Glutamatergic neuron (in vitro differentiated cells): ENCODE results near the gene PANK4. TPM values are rescaled to one million over a fixed set of nuclear protein-coding genes. Genes with fewer than 3 reads are reported as not detected.

ENCODE experiments used
- DNase-seq: peaks from one replicate; pipeline ENCODE4 v3.0.0; 2022
- H3K27ac Mint-ChIP-seq: one replicate; pipeline ENCODE4 v1.8.0; 2020; ENCODE audit warnings: mild to moderate bottlenecking, mixed read lengths, inconsistent platforms; ENCODE audit not compliant: unreplicated experiment
- H3K27me3 Mint-ChIP-seq: one replicate; pipeline ENCODE4 v1.8.0; 2020; ENCODE audit warnings: mild to moderate bottlenecking, moderate library complexity, mixed read lengths, inconsistent platforms; ENCODE audit not compliant: unreplicated experiment
- H3K36me3 Mint-ChIP-seq: one replicate; pipeline ENCODE4 v1.8.0; 2020; ENCODE audit warnings: mild to moderate bottlenecking, mixed read lengths, inconsistent platforms; ENCODE audit not compliant: unreplicated experiment
- H3K4me1 Mint-ChIP-seq: one replicate; pipeline ENCODE4 v1.8.0; 2020; ENCODE audit warnings: mild to moderate bottlenecking, low read depth, mixed read lengths, inconsistent platforms; ENCODE audit not compliant: unreplicated experiment
- H3K4me3 Mint-ChIP-seq: one replicate; pipeline ENCODE4 v1.8.0; 2020; ENCODE audit warnings: mild to moderate bottlenecking, mixed read lengths, inconsistent platforms; ENCODE audit not compliant: unreplicated experiment
- H3K9me3 Mint-ChIP-seq: one replicate; pipeline ENCODE4 v1.8.0; 2020; ENCODE audit warnings: mild to moderate bottlenecking, moderate library complexity, mixed read lengths, inconsistent platforms; ENCODE audit not compliant: unreplicated experiment
- total RNA-seq: library from RNA; stranded (reverse); fragmentation: NEBNext Ultra II Directional; extraction: Animal tissue kit (Norgen Biotek cat#: 25700); gene quantifications from one replicate; pipeline ENCODE4 v1.2.1, GENCODE V29; 2021; ENCODE audit not compliant: unreplicated experiment
- TF ChIP-seq, protein P1 (sequence below): fragments of 200-600 bp; sonication (generic); IDR thresholded peaks from one replicate; pipeline ENCODE4 v1.5.0; 2021; ENCODE audit not compliant: partially characterized antibody, unreplicated experiment

Gene PANK4
- total RNA-seq, 1 donor from 2014 or later = 58.5 TPM

DNA sequence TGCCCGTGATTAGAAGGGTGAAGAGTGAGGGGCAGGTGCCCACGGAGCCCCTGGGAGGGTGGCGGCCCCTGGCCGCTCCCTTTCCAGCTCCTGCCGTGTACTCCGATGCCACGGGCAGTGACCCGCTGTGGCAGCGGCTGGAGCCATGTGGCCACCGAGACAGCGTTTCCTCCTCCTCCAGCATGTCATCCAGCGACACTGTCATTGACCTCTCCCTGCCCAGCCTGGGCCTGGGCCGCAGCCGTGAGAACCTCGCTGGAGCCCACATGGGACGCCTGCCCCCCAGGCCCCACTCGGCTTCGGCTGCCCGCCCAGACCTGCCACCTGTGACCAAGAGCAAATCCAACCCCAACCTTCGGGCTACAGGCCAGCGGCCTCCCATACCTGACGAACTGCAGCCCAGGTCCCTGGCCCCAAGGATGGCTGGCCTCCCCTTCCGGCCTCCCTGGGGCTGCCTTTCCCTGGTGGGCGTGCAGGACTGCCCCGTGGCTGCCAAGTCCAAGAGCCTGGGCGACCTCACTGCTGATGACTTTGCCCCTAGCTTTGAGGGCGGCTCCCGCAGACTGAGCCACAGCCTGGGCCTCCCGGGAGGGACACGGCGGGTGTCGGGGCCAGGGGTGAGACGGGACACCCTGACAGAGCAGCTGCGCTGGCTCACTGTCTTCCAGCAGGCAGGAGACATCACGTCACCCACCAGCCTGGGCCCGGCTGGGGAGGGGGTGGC lies 22.0 kb downstream of the PANK4 start:
- Mint-ChIP-seq H3K4me1 (no peaks in the 10 kb centered on the region), H3K4me3 (no peak overlapping the region), H3K9me3 (peaks cover 2% of the 10 kb centered on the region), H3K27me3 (peaks cover 3% of the 10 kb centered on the region), H3K36me3 (no peaks in the 10 kb centered on the region), H3K27ac (no peak overlapping the region)
- no peak for DNase-seq
- TF ChIP-seq, protein P1, sequence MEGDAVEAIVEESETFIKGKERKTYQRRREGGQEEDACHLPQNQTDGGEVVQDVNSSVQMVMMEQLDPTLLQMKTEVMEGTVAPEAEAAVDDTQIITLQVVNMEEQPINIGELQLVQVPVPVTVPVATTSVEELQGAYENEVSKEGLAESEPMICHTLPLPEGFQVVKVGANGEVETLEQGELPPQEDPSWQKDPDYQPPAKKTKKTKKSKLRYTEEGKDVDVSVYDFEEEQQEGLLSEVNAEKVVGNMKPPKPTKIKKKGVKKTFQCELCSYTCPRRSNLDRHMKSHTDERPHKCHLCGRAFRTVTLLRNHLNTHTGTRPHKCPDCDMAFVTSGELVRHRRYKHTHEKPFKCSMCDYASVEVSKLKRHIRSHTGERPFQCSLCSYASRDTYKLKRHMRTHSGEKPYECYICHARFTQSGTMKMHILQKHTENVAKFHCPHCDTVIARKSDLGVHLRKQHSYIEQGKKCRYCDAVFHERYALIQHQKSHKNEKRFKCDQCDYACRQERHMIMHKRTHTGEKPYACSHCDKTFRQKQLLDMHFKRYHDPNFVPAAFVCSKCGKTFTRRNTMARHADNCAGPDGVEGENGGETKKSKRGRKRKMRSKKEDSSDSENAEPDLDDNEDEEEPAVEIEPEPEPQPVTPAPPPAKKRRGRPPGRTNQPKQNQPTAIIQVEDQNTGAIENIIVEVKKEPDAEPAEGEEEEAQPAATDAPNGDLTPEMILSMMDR = no peak

DNA sequence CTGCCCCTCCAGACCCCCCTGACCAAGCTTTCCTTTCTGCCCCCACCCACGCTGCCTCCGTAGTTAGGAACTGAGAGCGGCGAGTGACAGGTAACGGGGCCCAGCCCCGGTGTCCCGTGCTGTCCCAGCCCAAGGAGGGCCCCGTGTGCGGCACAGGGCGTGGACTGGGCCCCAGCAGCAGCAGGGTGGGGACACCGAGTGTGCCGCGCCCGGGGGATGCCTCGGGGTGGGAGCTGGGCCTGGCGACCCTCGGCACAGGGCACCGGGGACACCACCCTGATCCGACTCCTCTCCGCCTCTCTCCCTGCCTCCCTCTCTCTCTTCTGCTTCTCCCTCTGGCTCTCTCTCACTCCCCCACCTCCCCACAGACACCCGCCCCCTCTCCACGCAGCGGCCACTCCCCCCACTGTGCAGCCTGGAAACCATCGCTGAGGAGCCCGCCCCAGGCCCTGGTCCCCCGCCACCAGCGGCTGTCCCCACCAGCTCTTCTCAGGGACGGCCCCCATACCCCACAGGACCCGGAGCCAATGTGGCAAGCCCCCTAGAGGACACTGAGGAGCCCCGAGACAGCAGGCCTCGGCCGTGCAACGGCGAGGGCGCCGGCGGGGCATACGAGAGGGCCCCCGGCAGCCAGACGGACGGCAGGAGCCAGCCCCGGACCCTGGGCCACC lies 22.7 kb downstream of the PANK4 start:
- no peak for DNase-seq
- Mint-ChIP-seq H3K27me3 (peaks cover 3% of the 10 kb centered on the region), H3K27ac (no peak overlapping the region), H3K4me1 (no peaks in the 10 kb centered on the region), H3K9me3 (peaks cover 2% of the 10 kb centered on the region), H3K4me3 (no peak overlapping the region), H3K36me3 (no peaks in the 10 kb centered on the region)
- TF ChIP-seq, protein P1 = no peak

DNA sequence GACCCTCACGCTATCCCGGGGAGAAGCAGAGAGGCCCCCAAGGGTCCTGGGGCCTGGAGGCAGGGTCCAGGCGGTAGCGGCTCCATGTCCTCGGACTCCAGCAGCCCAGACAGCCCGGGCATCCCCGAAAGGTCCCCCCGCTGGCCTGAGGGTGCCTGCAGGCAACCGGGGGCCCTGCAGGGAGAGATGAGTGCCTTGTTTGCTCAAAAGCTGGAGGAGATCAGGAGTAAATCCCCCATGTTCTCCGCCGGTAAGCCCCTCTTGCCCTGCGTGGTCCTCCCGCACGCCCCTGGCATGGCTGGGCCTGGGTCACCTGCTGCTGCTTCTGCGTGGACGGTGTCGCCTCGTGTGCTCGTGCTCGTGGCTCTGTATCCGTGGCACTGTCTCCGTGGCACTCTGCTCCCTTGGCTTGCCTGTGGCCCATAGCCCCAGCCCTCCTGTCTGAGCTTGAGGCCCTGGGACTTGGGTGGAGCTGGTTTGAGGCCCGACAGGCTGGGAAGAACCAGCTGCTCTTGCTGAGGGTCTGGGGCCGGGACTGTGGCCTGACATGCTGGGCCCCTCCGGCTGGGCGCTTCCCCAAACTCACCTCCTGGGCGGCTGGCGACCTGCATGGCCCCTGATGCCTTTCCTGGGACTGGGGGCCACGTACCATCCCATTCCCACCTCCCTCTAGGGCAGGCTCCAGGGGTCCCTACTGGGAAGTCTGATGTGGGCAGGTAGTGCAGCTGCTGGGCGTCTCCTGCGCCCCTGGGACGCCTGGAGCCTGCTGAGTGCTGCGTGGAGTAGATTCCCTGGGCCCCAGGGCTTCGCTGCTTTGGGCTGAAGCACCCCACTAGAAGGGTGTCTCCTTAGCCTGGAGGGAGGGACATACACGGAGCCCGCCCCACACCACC lies 23.5 kb downstream of the PANK4 start:
- Mint-ChIP-seq H3K27me3 (peaks cover 1% of the 10 kb centered on the region), H3K36me3 (no peaks in the 10 kb centered on the region), H3K9me3 (peaks cover 2% of the 10 kb centered on the region), H3K4me3 (no peak overlapping the region), H3K27ac (no peak overlapping the region), H3K4me1 (no peaks in the 10 kb centered on the region)
- TF ChIP-seq, protein P1 = no peak
- no peak for DNase-seq

DNA sequence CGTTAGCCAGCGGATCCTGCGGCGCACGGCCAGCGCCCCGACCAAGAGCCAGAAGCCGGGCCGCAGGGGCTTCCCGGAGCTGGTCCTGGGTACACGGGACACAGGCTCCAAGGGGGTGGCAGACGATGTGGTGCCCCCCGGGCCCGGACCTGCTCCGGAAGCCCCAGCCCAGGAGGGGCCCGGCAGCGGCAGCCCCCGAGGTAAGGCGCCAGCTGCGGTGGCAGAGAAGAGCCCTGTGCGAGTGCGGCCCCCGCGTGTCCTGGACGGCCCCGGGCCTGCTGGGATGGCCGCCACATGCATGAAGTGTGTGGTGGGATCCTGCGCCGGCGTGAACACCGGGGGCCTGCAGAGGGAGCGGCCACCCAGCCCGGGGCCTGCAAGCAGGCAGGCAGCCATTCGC lies 24.2 kb downstream of the PANK4 start:
- TF ChIP-seq, protein P1 = no peak
- no peak overlapping the region for H3K27ac Mint-ChIP-seq
- no peak overlapping the region for H3K4me3 Mint-ChIP-seq
- H3K36me3 Mint-ChIP-seq = no peaks in the 10 kb centered on the region
- H3K4me1 Mint-ChIP-seq = no peaks in the 10 kb centered on the region
- H3K27me3 Mint-ChIP-seq = peaks cover 1% of the 10 kb centered on the region
- H3K9me3 Mint-ChIP-seq = peaks cover 2% of the 10 kb centered on the region
- no peak for DNase-seq
